ENCODE data around the gene RNU2-63P.
"Not testable (repeated sequence)": the region's sequence is repeated elsewhere in the genome, so short reads cannot be mapped to it uniquely, and the experiment has no call there.

DNA sequence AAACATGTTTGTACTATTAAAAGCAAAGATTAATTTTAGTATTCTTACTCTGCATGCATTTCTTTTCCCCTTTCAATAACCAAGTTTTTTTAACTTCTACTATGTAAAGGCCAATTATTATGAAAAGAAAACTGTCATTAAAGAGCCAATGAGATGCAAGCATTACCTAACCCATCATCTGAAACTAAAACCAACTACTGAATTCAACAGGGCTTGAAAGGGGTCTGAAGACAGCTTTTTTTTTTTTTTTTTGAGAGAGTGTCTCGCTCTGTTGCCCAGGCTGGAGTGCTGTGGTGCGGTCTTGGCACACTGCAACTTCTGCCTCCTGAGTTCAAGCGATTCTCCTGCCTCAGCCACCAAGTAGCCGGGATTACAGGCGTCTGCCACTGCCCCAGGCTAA is 30.4 kb downstream of the RNU2-63P start:
- TF ChIP-seq CTCF, POLR2A (IDR thresholded peaks at IDR 0.05): not testable (repeated sequence)
